HCT116 (cell line): ENCODE measurements around the gene NUBPL. TPM values are rescaled to one million over a fixed set of nuclear protein-coding genes. Genes with fewer than 3 reads are reported as not detected.
"Not testable (repeated sequence)": the region's sequence is repeated elsewhere in the genome, so short reads cannot be mapped to it uniquely, and the experiment has no call there.

Experiments
- ATAC-seq: fragments of 200-7000 bp; cut with Tn5 transposase; 2 replicates; pipeline ENCODE4 v1.9.1; 2020; ENCODE audit warnings: mild to moderate bottlenecking, moderate library complexity
- BruUV-seq: library from RNA; stranded (reverse); fragments of 400-500 nt; replicated peaks from 2 replicates; lab custom pipeline; 2021; lab: Mats Ljungman, UMichigan
- CTCF ChIA-PET: fragments of 300-600 bp; sonication (Branson Sonifier 250); formaldehyde crosslinking; loops from one replicate; lab custom pipeline; 2021; ENCODE audit warnings: antibody characterized with exemption; lab: Charles Lee
- POLR2A ChIA-PET: fragments of 300-600, 350-600 bp; sonication (Branson Sonifier 250); formaldehyde crosslinking; loops from one replicate; lab custom pipeline; 2021; ENCODE audit warnings: antibody characterized with exemption; lab: Charles Lee
- RAD21 ChIA-PET, 2 experiments: fragments of 300-600 bp; sonication (Branson Sonifier 250); formaldehyde crosslinking; loops; one replicate each; lab custom pipeline; 2023; ENCODE audit warnings: low total read pairs in 2 of 2; ENCODE audit not compliant: uncharacterized antibody in 2 of 2, unreplicated experiment in 2 of 2, low non-redundant PET in 1 of 2; lab: Charles Lee
- DNase-seq: peaks from one replicate; pipeline ENCODE4 v3.0.0-alpha.2; 2010; ENCODE audit warnings: low read depth, low spot score
- H2AFZ ChIP-seq: fragments of 200-600 bp; shearing (Covaris generic), sonication (generic); 2 replicates; pipeline ENCODE4 v1.6.1; 2017; ENCODE audit warnings: low read depth, mixed run types, mixed read lengths, antibody characterized with exemption, low read length; ENCODE audit not compliant: poor library complexity, severe bottlenecking
- H3K27ac ChIP-seq: 2 replicates; pipeline ENCODE4 v1.5.1; 2012; ENCODE audit warnings: low read depth, low read length
- H3K27me3 ChIP-seq: fragments of 200-600 bp; sonication (generic); 2 replicates; pipeline ENCODE4 v1.6.1; 2016; ENCODE audit warnings: mixed run types, low read length, mixed read lengths; ENCODE audit not compliant: insufficient read depth
- H3K36me3 ChIP-seq, 2 experiments: fragments of 200-500 bp in 1 of 2; fragments of 200-600 bp in 1 of 2; sonication (Bioruptor generic) in 1 of 2; sonication (generic) in 1 of 2; 2 replicates each; pipeline versions ENCODE4 v1.5.1 to v1.6.1; 2014 to 2016; ENCODE audit warnings: low read length in 2 of 2, inconsistent platforms in 1 of 2, mixed read lengths in 1 of 2, mixed run types in 1 of 2; ENCODE audit not compliant: insufficient read depth in 2 of 2, control insufficient read depth in 1 of 2
- H3K4me1 ChIP-seq, 2 experiments: fragments of 200-600 bp in 1 of 2; sonication (generic) in 1 of 2; 2 replicates each; pipeline versions ENCODE4 v1.5.1 to v1.6.1; 2012 to 2017; ENCODE audit warnings: low read length in 2 of 2, inconsistent platforms in 1 of 2, mild to moderate bottlenecking in 1 of 2, mixed read lengths in 1 of 2, mixed run types in 1 of 2, moderate library complexity in 1 of 2; ENCODE audit not compliant: insufficient read depth in 2 of 2, control insufficient read depth in 1 of 2
- H3K4me2 ChIP-seq: fragments of 200-600 bp; sonication (generic); 2 replicates; pipeline ENCODE4 v1.6.1; 2017; ENCODE audit warnings: mixed run types, low read length, mixed read lengths
- H3K4me3 ChIP-seq, 2 experiments: fragments of 200-600 bp in 1 of 2; sonication (generic) in 1 of 2; replicated peaks in 1 of 2; 2 replicates each; pipeline ENCODE4 v1.5.1; 2011 to 2016; ENCODE audit warnings: low read length in 2 of 2, control low read depth in 1 of 2, low read depth in 1 of 2, mild to moderate bottlenecking in 1 of 2, mixed read lengths in 1 of 2, mixed run types in 1 of 2
- H3K79me2 ChIP-seq: fragments of 200-600 bp; sonication (generic); 2 replicates; pipeline ENCODE4 v1.6.1; 2017; ENCODE audit warnings: mild to moderate bottlenecking, mixed run types, low read length, moderate library complexity, mixed read lengths; ENCODE audit not compliant: insufficient read depth
- H3K9ac ChIP-seq: fragments of 200-600 bp; sonication (generic); 2 replicates; pipeline ENCODE4 v1.6.1; 2016; ENCODE audit warnings: low read length, mixed read lengths
- H3K9me2 ChIP-seq: fragments of 200-600 bp; sonication (generic), shearing (Covaris generic); 2 replicates; pipeline ENCODE4 v1.6.1; 2017; ENCODE audit warnings: mixed run types, mild to moderate bottlenecking, moderate library complexity; ENCODE audit not compliant: insufficient read depth
- H3K9me3 ChIP-seq, 2 experiments: fragments of 200-500 bp in 1 of 2; fragments of 200-600 bp in 1 of 2; sonication (Bioruptor generic) in 1 of 2; sonication (generic) in 1 of 2; 2 replicates each; pipeline ENCODE4 v1.6.1; 2014 to 2017; ENCODE audit warnings: low read length in 2 of 2, mixed read lengths in 2 of 2, inconsistent platforms in 1 of 2, low read depth in 1 of 2, mild to moderate bottlenecking in 1 of 2, mixed run types in 1 of 2, moderate library complexity in 1 of 2; ENCODE audit not compliant: control insufficient read depth in 1 of 2, insufficient read depth in 1 of 2
- H4K20me1 ChIP-seq: fragments of 200-600 bp; sonication (generic), shearing (Covaris generic); 2 replicates; pipeline ENCODE4 v1.6.1; 2017; ENCODE audit warnings: mixed run types, mild to moderate bottlenecking, moderate library complexity; ENCODE audit not compliant: insufficient read depth
- EGR1 ChIP-seq: IDR thresholded peaks from 2 replicates; pipeline ENCODE4 v1.6.1; 2012; ENCODE audit warnings: low read depth
- FOSL1 ChIP-seq: IDR thresholded peaks from 2 replicates; pipeline ENCODE4 v1.6.1; 2012; ENCODE audit warnings: low read depth
- RAD21 ChIP-seq: IDR thresholded peaks from 2 replicates; pipeline ENCODE4 v1.6.1; 2012; ENCODE audit warnings: low read depth, mild to moderate bottlenecking
- SRF ChIP-seq: IDR thresholded peaks from 2 replicates; pipeline ENCODE4 v1.6.1; 2012; ENCODE audit warnings: low read depth
- TCF7L2 ChIP-seq: IDR thresholded peaks from 2 replicates; pipeline ENCODE4 v1.7.0; 2011; ENCODE audit warnings: borderline replicate concordance, inconsistent platforms; ENCODE audit not compliant: insufficient read depth, insufficient read length; ENCODE audit errors: extremely low read depth
- YY1 ChIP-seq: IDR thresholded peaks from 2 replicates; pipeline ENCODE4 v1.6.1; 2011; ENCODE audit warnings: low read length, low read depth, moderate library complexity, mild to moderate bottlenecking; ENCODE audit not compliant: insufficient replicate concordance; ENCODE audit errors: extremely low read depth
- ZNF274 ChIP-seq: fragments of 200-500 bp; sonication (Bioruptor generic); IDR thresholded peaks from 2 replicates; pipeline ENCODE4 v1.6.1; 2014; ENCODE audit warnings: mild to moderate bottlenecking, low read depth, low read length, inconsistent platforms
- intact Hi-C: fragments of 100-400 bp; cut with micrococcal nuclease; formaldehyde crosslinking; loops from 2 replicates; pipeline ENCODE4 v1.10.0; 2022
- total RNA-seq: library from RNA; stranded (reverse); gene quantifications from one replicate; pipeline ENCODE4 v1.2.1, GENCODE V29; 2021; ENCODE audit not compliant: unreplicated experiment
- TF ChIP-seq, protein P1 (sequence below): IDR thresholded peaks from 2 replicates; pipeline ENCODE4 v1.6.1; 2011; ENCODE audit warnings: mild to moderate bottlenecking, low read length, moderate library complexity; ENCODE audit not compliant: insufficient replicate concordance; ENCODE audit errors: extremely low read depth
- TF ChIP-seq, protein P2 (sequence below): IDR thresholded peaks from 2 replicates; pipeline ENCODE4 v1.6.1; 2012

Gene NUBPL
- total RNA-seq, 1 experiment from 2014 or later, result 11.3 TPM

DNA sequence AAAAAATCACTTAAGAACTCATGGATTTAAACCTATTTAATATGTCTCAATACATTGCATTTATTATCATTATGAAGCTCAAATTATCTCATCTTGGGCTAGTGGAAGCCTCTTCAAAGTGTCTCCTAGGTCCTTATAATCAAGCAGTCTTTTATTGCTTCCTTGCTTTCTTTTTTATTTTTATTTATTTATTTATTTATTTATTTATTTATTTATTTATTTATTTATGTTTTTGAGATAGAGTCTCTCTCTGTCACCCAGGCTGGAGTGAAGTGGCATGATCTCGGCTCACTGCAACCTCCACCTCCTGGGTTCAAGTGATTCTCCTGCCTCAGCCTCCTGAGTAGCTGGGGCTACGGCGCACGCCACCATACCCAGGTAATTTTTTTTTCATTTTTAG is 329.0 kb downstream of the NUBPL start:
- BruUV-seq, POLR2A ChIA-PET: not testable (repeated sequence)

DNA sequence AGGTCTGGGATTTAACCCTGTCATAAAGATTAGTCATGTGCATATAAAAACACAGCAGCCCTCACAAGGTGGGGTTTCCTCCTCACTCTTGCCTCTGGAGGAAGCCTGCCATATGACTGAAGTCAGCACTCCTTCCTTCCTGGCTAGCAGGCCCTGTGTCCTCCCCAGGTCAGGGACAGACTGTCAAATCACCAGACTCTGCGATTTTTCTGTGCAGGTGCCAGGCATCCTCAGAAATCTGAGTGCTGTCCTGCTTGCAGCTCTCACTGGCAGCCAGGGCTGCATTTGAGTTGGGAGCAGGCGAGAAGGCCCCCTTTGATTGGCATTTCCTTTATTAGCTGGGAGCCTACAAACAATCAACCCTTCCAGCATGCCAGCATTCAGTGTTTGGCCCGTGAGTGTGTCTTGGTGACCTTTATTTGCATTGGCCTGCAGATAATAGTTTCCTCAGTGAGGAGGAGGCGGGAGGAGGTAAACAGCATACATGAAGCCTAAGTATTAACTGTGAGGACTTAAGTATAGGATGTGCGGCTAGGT is 332.1 kb downstream of the NUBPL start:
- H3K4me1 ChIP-seq, result peaks cover 0 to 8% of the 10 kb centered on the region in 2 experiments; a peak in 1 of 4 replicates
- no peak for ATAC-seq
- RAD21 ChIA-PET, result no interaction called here
- H3K79me2 ChIP-seq, result no peaks in the 10 kb centered on the region
- no peak overlapping the region for H3K9ac ChIP-seq
- H3K27me3 ChIP-seq, result no peaks in the 10 kb centered on the region
- no peak overlapping the region for H3K4me2 ChIP-seq
- no TSS peak for BruUV-seq
- POLR2A ChIA-PET, result no interaction called here
- no peaks in the 10 kb centered on the region for H4K20me1 ChIP-seq
- intact Hi-C loops, result no loop called here
- H3K9me3 ChIP-seq, result no peaks in the 10 kb centered on the region
- H3K4me3 ChIP-seq, result no peak overlapping the region
- TF ChIP-seq, protein P1, sequence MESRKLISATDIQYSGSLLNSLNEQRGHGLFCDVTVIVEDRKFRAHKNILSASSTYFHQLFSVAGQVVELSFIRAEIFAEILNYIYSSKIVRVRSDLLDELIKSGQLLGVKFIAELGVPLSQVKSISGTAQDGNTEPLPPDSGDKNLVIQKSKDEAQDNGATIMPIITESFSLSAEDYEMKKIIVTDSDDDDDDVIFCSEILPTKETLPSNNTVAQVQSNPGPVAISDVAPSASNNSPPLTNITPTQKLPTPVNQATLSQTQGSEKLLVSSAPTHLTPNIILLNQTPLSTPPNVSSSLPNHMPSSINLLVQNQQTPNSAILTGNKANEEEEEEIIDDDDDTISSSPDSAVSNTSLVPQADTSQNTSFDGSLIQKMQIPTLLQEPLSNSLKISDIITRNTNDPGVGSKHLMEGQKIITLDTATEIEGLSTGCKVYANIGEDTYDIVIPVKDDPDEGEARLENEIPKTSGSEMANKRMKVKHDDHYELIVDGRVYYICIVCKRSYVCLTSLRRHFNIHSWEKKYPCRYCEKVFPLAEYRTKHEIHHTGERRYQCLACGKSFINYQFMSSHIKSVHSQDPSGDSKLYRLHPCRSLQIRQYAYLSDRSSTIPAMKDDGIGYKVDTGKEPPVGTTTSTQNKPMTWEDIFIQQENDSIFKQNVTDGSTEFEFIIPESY, result no peak
- no peak for TF ChIP-seq RAD21
- no peak for TF ChIP-seq SRF
- no peak for TF ChIP-seq FOSL1
- no peak for TF ChIP-seq YY1
- TF ChIP-seq EGR1, result no peak
- no peak for TF ChIP-seq TCF7L2
- TF ChIP-seq, protein P2, sequence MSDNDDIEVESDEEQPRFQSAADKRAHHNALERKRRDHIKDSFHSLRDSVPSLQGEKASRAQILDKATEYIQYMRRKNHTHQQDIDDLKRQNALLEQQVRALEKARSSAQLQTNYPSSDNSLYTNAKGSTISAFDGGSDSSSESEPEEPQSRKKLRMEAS, result no peak
- TF ChIP-seq ZNF274, result no peak
- TF ChIP-seq, all 23 proteins: peak for 0
- CTCF ChIA-PET, result no interaction called here
- Histone ChIP-seq H2AFZ (no peak overlapping the region), H3K27ac (no peak overlapping the region), H3K36me3 (no peaks in the 10 kb centered on the region), H3K9me2 (no peaks in the 10 kb centered on the region)
- DNase-seq, result no peak

More for the DNA sequence above, 329.0 kb downstream of the NUBPL start:
- H2AFZ ChIP-seq, RAD21 ChIA-PET, ATAC-seq, H3K4me3 ChIP-seq, H3K4me1 ChIP-seq, DNase-seq, H3K9me3 ChIP-seq, CTCF ChIA-PET, H3K27me3 ChIP-seq, H3K36me3 ChIP-seq, H3K4me2 ChIP-seq, H3K9ac ChIP-seq, H3K27ac ChIP-seq, H3K79me2 ChIP-seq, H3K9me2 ChIP-seq, H4K20me1 ChIP-seq, intact Hi-C loops: not testable (repeated sequence)
